Memory B cell (primary cell): ENCODE results near the gene OAF.
"Not testable (repeated sequence)": the region's sequence is repeated elsewhere in the genome, so short reads cannot be mapped to it uniquely, and the experiment has no call there.

Experiments
- ATAC-seq: fragments of 150-1000 bp; cut with Tn5 transposase; 2 replicates; pipeline ENCODE4 v1.10.0; 2021; ENCODE audit warnings: low read depth, mild to moderate bottlenecking, moderate library complexity
- DNase-seq, 2 donors: peaks; one replicate each; pipeline ENCODE4 v3.0.0; 2022; ENCODE audit warnings: low spot score in 2 of 2
- H3K27ac Mint-ChIP-seq: one replicate; pipeline ENCODE4 v1.8.0; 2022; ENCODE audit warnings: mild to moderate bottlenecking, moderate library complexity, mixed read lengths
- H3K27me3 Mint-ChIP-seq: one replicate; pipeline ENCODE4 v1.8.0; 2022; ENCODE audit warnings: mixed read lengths
- H3K36me3 Mint-ChIP-seq: one replicate; pipeline ENCODE4 v1.8.0; 2022; ENCODE audit warnings: mild to moderate bottlenecking, mixed read lengths
- H3K4me1 Mint-ChIP-seq: one replicate; pipeline ENCODE4 v1.8.0; 2022; ENCODE audit warnings: mixed read lengths
- H3K4me3 Mint-ChIP-seq: one replicate; pipeline ENCODE4 v1.8.0; 2022; ENCODE audit warnings: mild to moderate bottlenecking, moderate library complexity, mixed read lengths
- H3K9me3 Mint-ChIP-seq: one replicate; pipeline ENCODE4 v1.8.0; 2022; ENCODE audit warnings: mixed read lengths

The OAF gene

GRCh38 chr11:120259241-120259640, 48.4 kb downstream of the OAF start:
- Mint-ChIP-seq H3K9me3 (no peaks in the 10 kb centered on the region), H3K36me3 (no peaks in the 10 kb centered on the region), H3K4me1 (peaks cover 6% of the 10 kb centered on the region), H3K4me3 (no peak overlapping the region), H3K27me3 (peaks cover 17% of the 10 kb centered on the region), H3K27ac (no peak overlapping the region)
- no peak for ATAC-seq
- DNase-seq: no peak

GRCh38 chr11:120259988-120260565, 49.2 kb downstream of the OAF start:
- Mint-ChIP-seq H3K36me3 (no peaks in the 10 kb centered on the region), H3K4me1 (peaks cover 4% of the 10 kb centered on the region), H3K27ac (no peak overlapping the region), H3K27me3 (peaks cover 16% of the 10 kb centered on the region), H3K4me3 (no peak overlapping the region), H3K9me3 (no peaks in the 10 kb centered on the region)
- DNase-seq (no peak), ATAC-seq (no peak)

DNA sequence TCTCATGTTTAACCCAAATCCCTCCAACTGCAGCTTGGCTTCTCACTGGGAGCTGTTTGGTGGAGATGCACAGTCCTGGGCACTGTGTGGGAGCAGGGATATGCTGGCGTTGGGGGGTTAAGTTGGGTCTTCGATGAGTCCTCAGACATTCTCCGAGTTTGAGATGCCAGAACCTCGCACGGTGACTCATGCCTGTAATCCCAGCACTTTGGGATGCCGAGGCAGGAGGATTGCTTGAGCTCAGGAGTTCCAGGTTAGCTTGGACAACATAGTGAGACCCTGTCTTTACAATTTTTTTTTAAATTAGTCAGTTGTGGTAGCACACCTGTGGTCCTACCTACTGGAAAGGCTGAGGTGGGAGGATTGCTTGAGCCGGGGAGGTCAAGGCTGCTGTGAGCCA, 49.8 kb downstream of the OAF start:
- H3K9me3 Mint-ChIP-seq: no peaks in the 10 kb centered on the region
- no peaks in the 10 kb centered on the region for H3K4me1 Mint-ChIP-seq
- no peak overlapping the region for H3K4me3 Mint-ChIP-seq
- DNase-seq: no peak
- ATAC-seq: no peak
- H3K27me3 Mint-ChIP-seq: peaks cover 13% of the 10 kb centered on the region
- H3K27ac Mint-ChIP-seq: no peak overlapping the region
- no peaks in the 10 kb centered on the region for H3K36me3 Mint-ChIP-seq

DNA sequence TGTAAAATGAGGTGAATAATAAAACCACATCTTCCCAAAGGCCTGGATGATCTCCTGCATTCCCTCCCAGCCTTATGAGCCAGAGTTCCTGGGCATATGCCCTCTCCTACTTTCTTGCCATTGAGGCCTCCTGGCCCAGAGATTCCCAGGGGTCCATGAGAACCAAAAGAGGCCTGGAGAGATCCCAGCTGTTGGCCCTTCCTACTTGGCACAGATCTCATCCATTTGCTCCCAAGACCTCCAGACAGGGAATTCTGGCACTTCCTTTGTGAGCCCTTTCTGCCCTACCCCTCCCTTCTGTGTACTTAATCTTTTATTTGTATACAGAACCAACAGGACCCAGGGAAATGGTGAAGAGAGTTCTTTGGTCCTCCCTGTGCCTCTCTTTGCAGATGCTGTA, 50.5 kb downstream of the OAF start:
- Mint-ChIP-seq H3K36me3 (no peaks in the 10 kb centered on the region), H3K4me3 (no peak overlapping the region), H3K27me3 (peaks cover 17% of the 10 kb centered on the region), H3K9me3 (no peaks in the 10 kb centered on the region), H3K27ac (no peak overlapping the region), H3K4me1 (no peaks in the 10 kb centered on the region)
- no peak for DNase-seq
- no peak for ATAC-seq

- DNase-seq (no peak), ATAC-seq (no peak)
- no peak overlapping the region for H3K4me3 Mint-ChIP-seq
- H3K27me3 Mint-ChIP-seq: peaks cover 21% of the 10 kb centered on the region
- H3K4me1 Mint-ChIP-seq: no peaks in the 10 kb centered on the region
- H3K27ac Mint-ChIP-seq: no peak overlapping the region
- no peaks in the 10 kb centered on the region for H3K9me3 Mint-ChIP-seq
- H3K36me3 Mint-ChIP-seq: no peaks in the 10 kb centered on the region
These were observed 51.1 kb downstream of the OAF start for GRCh38 chr11:120261931-120262330.

GRCh38 chr11:120267319-120267718, 56.5 kb downstream of the OAF start:
- Mint-ChIP-seq H3K4me1 (peaks cover 2% of the 10 kb centered on the region), H3K36me3 (peaks cover 3% of the 10 kb centered on the region), H3K4me3 (no peak overlapping the region), H3K27ac (no peak overlapping the region), H3K27me3 (peaks cover 26% of the 10 kb centered on the region), H3K9me3 (no peaks in the 10 kb centered on the region)
- DNase-seq: no peak
- peak; percentile 56 for ATAC-seq

DNA sequence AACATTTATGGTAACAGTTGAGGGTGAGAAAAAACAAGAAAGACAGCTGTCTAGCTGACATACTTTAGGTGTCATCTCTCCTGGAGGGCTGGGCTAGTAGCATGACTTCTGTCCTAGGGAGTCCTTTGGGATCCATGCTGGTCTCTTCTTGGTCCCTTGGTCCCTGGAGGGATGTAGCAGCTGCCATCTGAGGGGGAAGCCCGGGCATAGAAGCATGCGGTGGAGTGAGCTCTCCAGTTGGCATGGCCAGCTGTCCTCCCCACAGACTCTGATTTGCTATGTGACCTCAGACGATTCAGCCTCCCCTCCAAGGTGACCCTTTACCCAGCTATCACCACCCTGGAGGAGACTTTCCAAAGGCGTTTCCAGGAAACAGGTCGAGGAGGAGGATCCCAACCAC, 57.9 kb downstream of the OAF start:
- DNase-seq: no peak
- Mint-ChIP-seq H3K9me3 (no peaks in the 10 kb centered on the region), H3K4me1 (peaks cover 2% of the 10 kb centered on the region), H3K27me3 (peaks cover 31% of the 10 kb centered on the region), H3K4me3 (no peak overlapping the region), H3K27ac (no peak overlapping the region), H3K36me3 (peaks cover 3% of the 10 kb centered on the region)
- ATAC-seq: no peak

DNA sequence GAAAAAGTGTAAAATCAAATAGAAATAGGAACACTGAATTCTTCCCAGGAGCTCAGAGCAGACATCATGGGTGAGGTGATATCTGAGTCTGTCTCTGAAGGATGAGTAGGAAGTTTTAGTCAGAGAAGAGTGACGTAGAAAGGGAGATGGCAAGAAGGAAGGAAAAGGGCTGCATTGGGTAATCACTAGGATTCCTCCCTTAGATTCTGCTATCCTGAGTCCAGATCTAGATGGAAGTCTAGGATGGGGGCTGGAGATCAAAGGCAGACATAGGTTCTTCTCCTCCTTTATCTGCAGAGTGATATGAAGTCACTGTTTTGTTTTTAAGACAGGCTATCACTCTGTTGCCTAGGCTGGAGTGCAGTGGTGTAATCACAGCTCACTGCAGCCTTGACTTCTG, 59.6 kb downstream of the OAF start:
- peaks cover 39% of the 10 kb centered on the region for H3K27me3 Mint-ChIP-seq

GRCh38 chr11:120271672-120272071, 60.8 kb downstream of the OAF start:
- ATAC-seq (no peak), DNase-seq (no peak)
- peaks cover 3% of the 10 kb centered on the region for H3K36me3 Mint-ChIP-seq
- H3K9me3 Mint-ChIP-seq: no peaks in the 10 kb centered on the region
- H3K4me1 Mint-ChIP-seq: peaks cover 2% of the 10 kb centered on the region
- H3K27me3 Mint-ChIP-seq: peaks cover 28% of the 10 kb centered on the region
- no peak overlapping the region for H3K27ac Mint-ChIP-seq
- no peak overlapping the region for H3K4me3 Mint-ChIP-seq

More for the DNA sequence above, 59.6 kb downstream of the OAF start:
- H3K36me3 Mint-ChIP-seq: peaks cover 3% of the 10 kb centered on the region
- ATAC-seq (no peak), DNase-seq (no peak)
- H3K9me3 Mint-ChIP-seq: no peaks in the 10 kb centered on the region
- peaks cover 2% of the 10 kb centered on the region for H3K4me1 Mint-ChIP-seq
- H3K27ac Mint-ChIP-seq: no peak overlapping the region
- H3K4me3 Mint-ChIP-seq: no peak overlapping the region

DNA sequence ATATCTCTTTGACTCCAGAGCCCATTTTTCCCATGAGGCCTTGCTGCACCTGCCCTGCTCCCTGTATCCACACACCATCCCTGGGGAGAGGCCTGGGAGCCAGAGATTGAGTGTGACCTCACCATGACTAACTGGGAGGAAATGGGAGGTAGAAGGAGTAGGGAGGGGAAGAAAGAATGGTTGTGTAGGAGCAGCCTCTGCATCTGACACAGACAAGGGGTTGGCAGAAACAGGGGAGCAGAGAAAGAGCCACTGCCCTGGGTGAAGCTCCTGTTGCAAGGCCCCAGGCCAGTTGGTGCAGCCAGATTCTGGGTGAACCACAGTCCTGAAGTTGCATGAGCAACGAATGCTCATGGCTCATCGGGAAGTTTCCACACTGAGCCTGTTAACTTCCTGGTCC, 61.5 kb downstream of the OAF start:
- H3K27ac Mint-ChIP-seq: no peak overlapping the region
- DNase-seq: no peak

GRCh38 chr11:120273432-120273831, 62.6 kb downstream of the OAF start:
- H3K27ac Mint-ChIP-seq: no peak overlapping the region
- H3K4me3 Mint-ChIP-seq: no peak overlapping the region
- H3K27me3 Mint-ChIP-seq: peaks cover 23% of the 10 kb centered on the region
- ATAC-seq: no peak
- no peak for DNase-seq
- peaks cover 3% of the 10 kb centered on the region for H3K36me3 Mint-ChIP-seq
- H3K4me1 Mint-ChIP-seq: no peaks in the 10 kb centered on the region
- H3K9me3 Mint-ChIP-seq: no peaks in the 10 kb centered on the region

More for the DNA sequence above, 61.5 kb downstream of the OAF start:
- Mint-ChIP-seq H3K4me3 (no peak overlapping the region), H3K36me3 (peaks cover 3% of the 10 kb centered on the region), H3K4me1 (peaks cover 2% of the 10 kb centered on the region), H3K9me3 (no peaks in the 10 kb centered on the region), H3K27me3 (peaks cover 26% of the 10 kb centered on the region)
- no peak for ATAC-seq

DNA sequence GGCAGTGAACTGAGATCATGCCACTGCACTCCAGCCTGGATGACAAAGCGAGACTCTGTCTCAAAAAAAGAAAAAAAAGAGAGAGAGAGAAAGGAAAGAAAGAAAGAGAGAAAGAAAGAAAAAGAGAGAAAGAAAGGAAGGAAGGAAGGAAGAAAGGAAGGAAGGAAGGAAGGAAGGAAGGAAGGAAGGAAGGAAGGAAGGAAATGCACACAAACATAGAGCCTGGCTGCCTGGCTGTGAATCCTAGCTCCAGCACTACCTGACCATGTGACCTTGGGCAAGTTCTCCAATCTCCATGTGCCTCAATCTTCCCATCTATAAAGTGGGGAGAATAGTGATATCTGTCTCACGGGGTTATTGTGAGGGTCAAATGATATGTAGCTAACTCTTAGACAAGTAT, 63.1 kb downstream of the OAF start:
- ATAC-seq: not testable (repeated sequence)

GRCh38 chr11:120279502-120279901, 68.7 kb downstream of the OAF start:
- Mint-ChIP-seq H3K4me1 (no peaks in the 10 kb centered on the region), H3K27me3 (peaks cover 7% of the 10 kb centered on the region), H3K36me3 (no peaks in the 10 kb centered on the region), H3K9me3 (no peaks in the 10 kb centered on the region), H3K4me3 (no peak overlapping the region), H3K27ac (no peak overlapping the region)
- DNase-seq (no peak), ATAC-seq (no peak)

More for the DNA sequence above, 63.1 kb downstream of the OAF start:
- H3K27ac Mint-ChIP-seq, H3K4me3 Mint-ChIP-seq, H3K36me3 Mint-ChIP-seq, DNase-seq, H3K9me3 Mint-ChIP-seq, H3K4me1 Mint-ChIP-seq: not testable (repeated sequence)
- peaks cover 21% of the 10 kb centered on the region for H3K27me3 Mint-ChIP-seq
